ENCODE measurements around the gene ATP8B1.

GRCh38 chr18:57691363-57691762 is 111.8 kb downstream of the ATP8B1 start:
- TF ChIP-seq POLR2A (IDR thresholded peaks at IDR 0.05), result no peak
- no peak for TF ChIP-seq CTCF (IDR thresholded peaks at IDR 0.05)
